Psoas muscle (tissue), 8 donors: Measurements from ENCODE around the gene P2RX2. TPM values are rescaled to one million over a fixed set of nuclear protein-coding genes. Genes with fewer than 3 reads are reported as not detected.

Experiments
- ATAC-seq, 4 donors: fragments of 200-7000 bp; cut with Tn5 transposase; one replicate each; pipeline ENCODE4 v1.9.1; 2020; ENCODE audit warnings: moderate library complexity in 3 of 4, mild to moderate bottlenecking in 2 of 4
- DNase-seq, 2 donors: peaks; one replicate each; pipeline ENCODE4 v3.0.0-alpha.2; 2020
- H3K27ac ChIP-seq: fragments of 200-600 bp; one replicate; pipeline ENCODE4 v1.8.0; 2022
- H3K27me3 ChIP-seq, 3 donors: fragments of 200-600 bp in 1 of 3; one replicate each; pipeline versions ENCODE4 v1.6.1 to v1.8.0; 2013 to 2022; ENCODE audit warnings: low read length in 2 of 3, mild to moderate bottlenecking in 2 of 3, moderate library complexity in 1 of 3; ENCODE audit not compliant: insufficient read depth in 3 of 3
- H3K36me3 ChIP-seq, 2 donors: fragments of 200-600 bp in 1 of 2; one replicate each; pipeline versions ENCODE4 v1.6.1 to v1.8.0; 2013 to 2022; ENCODE audit warnings: low read depth in 1 of 2, mild to moderate bottlenecking in 1 of 2, moderate library complexity in 1 of 2; ENCODE audit not compliant: insufficient read depth in 1 of 2
- H3K4me1 ChIP-seq: fragments of 200-600 bp; one replicate; pipeline ENCODE4 v1.8.0; 2022
- H3K4me3 ChIP-seq: fragments of 200-600 bp; one replicate; pipeline ENCODE4 v1.8.0; 2022; ENCODE audit warnings: mild to moderate bottlenecking
- H3K9me3 ChIP-seq: fragments of 200-600 bp; one replicate; pipeline ENCODE4 v1.8.0; 2022
- CTCF ChIP-seq: fragments of 200-600 bp; IDR thresholded peaks from one replicate; pipeline ENCODE4 v1.8.0; 2022; ENCODE audit warnings: antibody characterized with exemption
- WGBS, 3 donors: extraction: QIAGEN DNeasy Blood & Tissue Kit; methylation state at CpG; one replicate each; pipeline versions ENCODE4 v1.1.6 to v1.1.7; 2013; 5-methylcytosine and 5-hydroxymethylcytosine counted together
- intact Hi-C, 2 donors: fragments of 100-400 bp; cut with DNase I; formaldehyde crosslinking; loops; one replicate each; pipeline versions ENCODE4 v1.11.0 to v1.14.2; 2022
- polyA plus RNA-seq, 3 donors: library from polyadenylated mRNA; stranded (reverse); fragments of 200-250 nt; gene quantifications; one replicate each; pipeline ENCODE4 v1.2.3, GENCODE V29; 2013
- total RNA-seq, 4 donors: library from RNA; stranded (reverse); fragmentation: NEBNext Ultra II Directional in 2 of 4; extraction: Animal tissue kit (Norgen Biotek cat#: 25700) in 2 of 4; gene quantifications; one replicate each; pipeline versions ENCODE4 v1.2.1 to v1.2.4, GENCODE V29; 2021 to 2023
- donor health status: healthy with polysubstance abuse.
- donor health status: DM: no; HTN: no; CAD: no; lungs with moderate emphysema.
- donor health status: Bipolar disorder and iron deficiency.
- donor health status: healthy.
- donor health status: DM: yes; HTN: yes; CAD: no.
- donor health status: DM: no; HTN: no; CAD: no.
- donor health status: DM: no; HTN: no; CAD: no.
- donor health status: DM: yes; HTN: yes; CAD: no.

P2RX2 gene
- total and polyA plus RNA-seq, 7 donors: 0.01 TPM; not detected in 6

- no peak overlapping the region for H3K4me3 ChIP-seq
- no peaks in the 10 kb centered on the region for H3K9me3 ChIP-seq
- intact Hi-C loops: no loop called here
- H3K4me1 ChIP-seq: no peaks in the 10 kb centered on the region
- ATAC-seq: no peak
- TF ChIP-seq CTCF: no peak
- H3K27ac ChIP-seq: no peak overlapping the region
- DNase-seq: no peak
- H3K27me3 ChIP-seq: no peaks in the 10 kb centered on the region
- 93 to 96% (median 96%) methylated on average over 37 to 39 of the region's 39 CpGs for WGBS, 3 donors
- H3K36me3 ChIP-seq: peaks cover 8 to 67% of the 10 kb centered on the region in 2 donors
Observed at GRCh38 chr12:132574271-132574996, 44.1 kb upstream of the P2RX2 start.

GRCh38 chr12:132575661-132576060 is 42.9 kb upstream of the P2RX2 start:
- Histone ChIP-seq H3K4me1 (no peaks in the 10 kb centered on the region), H3K4me3 (no peak overlapping the region), H3K9me3 (no peaks in the 10 kb centered on the region), H3K27me3 (no peaks in the 10 kb centered on the region), H3K27ac (no peak overlapping the region), H3K36me3 (peaks cover 8 to 76% of the 10 kb centered on the region in 2 donors)
- DNase-seq (no peak), ATAC-seq (no peak)
- 94 to 99% (median 97%) methylated on average over 11 of the region's 11 CpGs for WGBS, 3 donors
- TF ChIP-seq CTCF: no peak
- intact Hi-C loops: no loop called here

- TF ChIP-seq CTCF: no peak
- no peak for ATAC-seq
- no peaks in the 10 kb centered on the region for H3K4me1 ChIP-seq
- 88 to 97% (median 93%) methylated on average over 12 of the region's 12 CpGs for WGBS, 3 donors
- no peaks in the 10 kb centered on the region for H3K9me3 ChIP-seq
- no peak overlapping the region for H3K27ac ChIP-seq
- no peak overlapping the region for H3K4me3 ChIP-seq
- intact Hi-C loops: no loop called here
- no peaks in the 10 kb centered on the region for H3K27me3 ChIP-seq
- H3K36me3 ChIP-seq: peaks cover 8 to 75% of the 10 kb centered on the region in 2 donors
- no peak for DNase-seq
Observed at GRCh38 chr12:132576701-132577100, 41.9 kb upstream of the P2RX2 start.

- ATAC-seq: no peak
- Histone ChIP-seq H3K4me1 (no peaks in the 10 kb centered on the region), H3K27me3 (no peaks in the 10 kb centered on the region), H3K27ac (no peak overlapping the region), H3K4me3 (no peak overlapping the region), H3K36me3 (peaks cover 8 to 73% of the 10 kb centered on the region in 2 donors), H3K9me3 (no peaks in the 10 kb centered on the region)
- intact Hi-C loops: no loop called here
- 85 to 91% (median 86%) methylated on average over 19 to 22 of the region's 22 CpGs for WGBS, 3 donors
- no peak for TF ChIP-seq CTCF
- DNase-seq: no peak
Observed at GRCh38 chr12:132577191-132577920, 41.2 kb upstream of the P2RX2 start.
